H54 (cell line): Measurements from ENCODE around the gene RNF144B.
"Not testable (repeated sequence)": the region's sequence is repeated elsewhere in the genome, so short reads cannot be mapped to it uniquely, and the experiment has no call there.

Experiments used
- DNase-seq: peaks from one replicate; pipeline ENCODE4 v3.0.0; 2011; ENCODE audit warnings: low spot score, mixed read lengths; ENCODE audit not compliant: insufficient read length
- FAIRE-seq: peaks from 3 replicates; lab custom pipeline; 2011; peaks lifted over from hg19 to GRCh38; lab: Jason Lieb, UNC
- POLR2A ChIP-seq: IDR thresholded peaks from 2 replicates; pipeline ENCODE4 v1.6.1; 2011; ENCODE audit warnings: low read depth, mild to moderate bottlenecking, low read length

The RNF144B gene

GRCh38 chr6:18387061-18387721 lies at the start of gene RNF144B:
RNF144B (plus strand) TSS chr6:18387350; CDS start chr6:18399535, 12,185 bp downstream.
- TF ChIP-seq POLR2A, result peak; percentile 42; the same call in 1 of the 2 replicates
- peak; percentile 74 for DNase-seq
- peak; percentile 96 for FAIRE-seq

GRCh38 chr6:18339599-18339998 lies 47.6 kb upstream of the RNF144B start:
- DNase-seq (no peak), FAIRE-seq (no peak)
- no peak for TF ChIP-seq POLR2A

GRCh38 chr6:18340781-18341551 lies 46.2 kb upstream of the RNF144B start:
- no peak for TF ChIP-seq POLR2A
- DNase-seq (no peak), FAIRE-seq (no peak)

- DNase-seq, result no peak
- FAIRE-seq, result no peak
- no peak for TF ChIP-seq POLR2A
Measured at GRCh38 chr6:18342223-18342622, 44.9 kb upstream of the RNF144B start.

DNA sequence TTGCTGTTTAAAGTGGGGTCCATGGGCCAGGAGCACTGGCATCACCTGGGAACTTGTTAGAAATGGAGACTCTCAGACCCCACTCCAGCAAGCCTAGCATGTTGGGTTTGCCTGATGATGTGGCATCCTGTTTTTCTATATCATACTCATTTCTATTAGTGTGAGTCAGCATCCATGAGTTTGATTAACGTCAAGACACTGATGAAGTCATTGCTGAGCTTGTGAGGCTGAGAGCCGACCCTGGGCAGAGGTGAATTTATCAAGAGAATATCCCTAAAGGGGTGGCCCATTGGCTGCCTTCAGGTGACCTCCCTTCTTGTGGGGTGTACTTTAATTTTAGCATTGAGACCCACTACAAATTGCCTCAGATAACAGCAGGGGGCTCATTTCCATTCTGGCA lies 43.4 kb upstream of the RNF144B start:
- TF ChIP-seq POLR2A, result no peak
- DNase-seq, result peak; percentile 45
- FAIRE-seq, result peak; percentile 68

- FAIRE-seq, result no peak
- no peak for TF ChIP-seq POLR2A
- DNase-seq, result no peak
Measured at GRCh38 chr6:18347021-18347577, 40.1 kb upstream of the RNF144B start.

GRCh38 chr6:18347866-18348265 lies 39.3 kb upstream of the RNF144B start:
- no peak for FAIRE-seq

GRCh38 chr6:18349386-18349785 lies 37.8 kb upstream of the RNF144B start:
- FAIRE-seq (no peak), DNase-seq (no peak)
- no peak for TF ChIP-seq POLR2A

More at GRCh38 chr6:18347866-18348265, 39.3 kb upstream of the RNF144B start:
- TF ChIP-seq POLR2A, result no peak
- DNase-seq, result no peak

DNA sequence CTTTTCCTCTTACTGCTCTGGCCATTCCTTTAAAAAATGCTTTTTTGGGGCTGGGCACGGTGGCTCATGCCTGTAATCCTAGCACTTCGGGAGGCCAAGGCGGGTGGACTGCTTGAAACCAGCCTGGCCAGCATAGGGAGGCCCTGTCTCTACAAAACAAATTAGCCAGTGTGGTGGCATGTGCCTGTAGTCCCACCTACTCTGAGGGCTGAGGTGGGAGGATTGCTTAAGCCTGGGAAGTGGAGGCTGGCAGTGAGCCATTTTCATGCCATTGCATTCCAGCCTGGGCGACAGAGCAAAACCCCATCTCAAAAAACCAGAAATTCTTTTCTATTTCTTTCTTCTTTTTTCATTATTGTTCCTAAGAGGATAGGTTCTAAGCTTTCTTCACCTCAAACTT lies 36.9 kb upstream of the RNF144B start:
- DNase-seq (no peak), FAIRE-seq (no peak)
- no peak for TF ChIP-seq POLR2A

DNA sequence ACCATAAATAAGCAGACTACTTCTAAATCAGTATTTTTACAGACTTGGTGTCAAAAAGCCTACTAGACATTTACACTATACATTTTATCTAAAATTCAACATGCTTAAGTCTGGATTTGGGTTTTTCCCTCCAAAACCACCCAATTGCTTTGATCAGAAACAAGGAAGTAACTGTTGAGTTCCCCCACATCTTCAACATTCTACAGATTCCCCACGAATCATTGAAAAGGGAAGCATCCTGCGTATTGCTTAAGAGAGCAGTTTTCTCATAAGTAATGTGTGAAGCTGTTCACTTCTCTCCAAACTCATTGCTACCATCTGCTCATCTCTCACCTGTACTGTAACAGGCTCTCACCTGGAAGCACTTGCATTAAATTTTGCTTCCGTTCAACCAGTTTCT lies 36.4 kb upstream of the RNF144B start:
- DNase-seq (no peak), FAIRE-seq (no peak)
- no peak for TF ChIP-seq POLR2A

DNA sequence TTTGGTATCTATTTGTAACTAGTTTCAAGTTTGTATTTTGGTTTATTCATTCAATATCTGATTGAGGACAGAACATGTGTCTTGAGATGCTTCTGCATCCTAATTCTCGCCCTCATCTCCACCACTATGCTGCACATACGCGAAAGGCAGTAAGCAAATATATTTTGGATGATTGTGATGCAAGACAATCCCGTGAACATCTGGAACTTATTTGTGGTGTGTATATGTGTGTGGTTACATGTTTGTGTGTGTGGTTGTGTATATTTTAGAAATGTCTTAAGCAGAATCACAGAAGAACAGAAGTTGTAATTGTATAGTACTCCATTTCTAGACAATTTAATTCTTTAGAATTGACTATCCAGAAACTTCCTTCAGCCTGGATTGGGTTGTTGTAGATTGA lies 35.1 kb upstream of the RNF144B start:
- FAIRE-seq (no peak), DNase-seq (no peak)
- no peak for TF ChIP-seq POLR2A

DNA sequence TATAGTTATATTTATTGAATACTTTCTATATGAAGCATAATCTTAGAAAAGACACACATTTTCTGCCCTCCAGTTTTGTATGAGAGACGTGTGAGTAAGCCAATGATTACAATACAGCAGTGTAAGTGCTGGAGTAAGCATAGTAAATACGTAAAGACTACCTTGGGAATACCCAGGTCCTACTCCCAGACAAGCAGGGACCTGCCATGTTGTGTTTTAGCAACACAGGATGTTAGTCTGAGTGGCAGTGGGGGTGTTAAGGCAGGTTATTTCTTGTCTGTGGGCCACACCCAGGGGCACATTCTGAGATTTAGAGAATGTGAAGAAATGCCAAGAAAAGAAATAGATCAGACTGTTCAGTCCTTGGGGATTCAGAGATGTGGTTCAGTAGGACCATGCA lies 34.3 kb upstream of the RNF144B start:
- DNase-seq (no peak), FAIRE-seq (no peak)
- TF ChIP-seq POLR2A, result no peak

DNA sequence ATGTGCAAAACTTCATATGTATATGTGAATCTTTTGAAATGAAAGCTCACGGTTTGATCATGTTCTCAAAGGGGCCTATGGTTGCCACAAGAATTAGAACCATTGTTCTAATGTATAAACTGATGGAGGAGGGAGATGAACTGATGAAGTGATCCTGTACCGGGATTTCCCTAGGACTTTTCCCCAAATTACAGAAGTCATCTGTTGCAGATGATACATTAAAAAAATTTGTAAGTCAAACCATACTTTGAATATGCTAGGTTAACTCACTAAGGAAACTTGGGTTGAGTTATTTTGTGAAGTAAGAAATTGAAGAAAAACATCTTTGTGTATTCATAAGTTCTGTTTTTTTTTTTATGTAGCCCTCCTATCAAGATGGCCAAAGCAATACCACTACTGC lies 33.9 kb upstream of the RNF144B start:
- FAIRE-seq (no peak), DNase-seq (no peak)
- TF ChIP-seq POLR2A, result no peak

DNA sequence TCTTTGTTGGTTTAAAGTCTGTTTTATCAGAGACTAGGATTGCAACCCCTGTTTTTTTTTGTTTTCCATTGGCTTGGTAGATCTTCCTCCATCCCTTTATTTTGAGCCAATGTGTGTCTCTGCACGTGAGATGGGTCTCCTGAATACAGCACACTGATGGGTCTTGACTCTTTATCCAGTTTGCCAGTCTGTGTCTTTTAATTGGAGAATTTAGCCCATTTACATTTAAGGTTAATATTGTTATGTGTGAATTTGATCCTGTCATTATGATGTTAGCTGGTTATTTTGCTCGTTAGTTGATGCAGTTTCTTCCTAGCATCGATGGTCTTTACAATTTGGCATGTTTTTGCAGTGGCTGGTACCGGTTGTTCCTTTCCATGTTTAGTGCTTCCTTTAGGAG lies 29.6 kb upstream of the RNF144B start:
- DNase-seq, FAIRE-seq: not testable (repeated sequence)
